GM21515 (cell line): ENCODE measurements around the gene PHF14.

Experiments
- ATAC-seq: cut with Tn5 transposase; IDR thresholded peaks from one replicate; pipeline ENCODE4 v1.9.1; 2021; ENCODE audit not compliant: unreplicated experiment

The PHF14 gene

GRCh38 chr7:11196143-11196542, 222.5 kb downstream of the PHF14 start:
- no peak for ATAC-seq

DNA sequence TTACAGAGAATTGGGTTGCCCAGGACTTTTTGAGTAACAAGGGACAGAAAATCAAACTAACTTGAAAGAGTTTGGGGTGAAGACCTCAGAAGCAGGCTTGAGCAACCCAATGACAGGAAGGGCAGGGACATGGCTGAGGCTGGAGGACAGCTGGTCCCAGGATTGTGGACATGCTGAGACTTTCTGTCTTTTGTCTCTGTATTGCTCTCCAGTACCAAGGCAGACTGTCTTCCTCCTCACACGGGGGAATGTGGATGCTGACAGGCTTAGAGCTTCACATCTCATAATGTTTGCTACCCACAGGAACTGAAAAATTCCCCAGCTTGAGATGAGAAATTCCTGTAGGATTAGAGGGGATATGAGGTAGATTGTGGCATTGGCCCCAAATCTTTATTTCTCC, 229.6 kb downstream of the PHF14 start:
- ATAC-seq: no peak

DNA sequence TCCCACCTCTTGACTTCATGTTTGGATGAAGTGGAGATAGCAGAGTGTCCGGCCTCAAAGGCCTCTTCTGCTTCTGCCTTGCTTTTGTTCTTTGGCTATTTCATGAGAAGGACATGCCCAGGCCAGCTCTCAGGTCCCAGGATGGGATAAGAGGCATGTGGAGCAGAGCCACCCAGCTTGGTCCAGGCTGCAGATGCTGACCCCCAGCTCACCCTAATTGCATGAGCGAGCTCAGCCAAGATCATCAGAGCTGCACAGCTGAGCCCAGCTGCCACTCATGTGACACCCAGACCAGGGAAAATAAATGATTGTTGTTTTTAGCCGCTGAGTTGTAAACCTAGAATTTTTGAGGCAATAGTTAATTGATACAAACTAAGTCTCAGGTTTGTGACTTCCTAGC, 230.0 kb downstream of the PHF14 start:
- no peak for ATAC-seq

DNA sequence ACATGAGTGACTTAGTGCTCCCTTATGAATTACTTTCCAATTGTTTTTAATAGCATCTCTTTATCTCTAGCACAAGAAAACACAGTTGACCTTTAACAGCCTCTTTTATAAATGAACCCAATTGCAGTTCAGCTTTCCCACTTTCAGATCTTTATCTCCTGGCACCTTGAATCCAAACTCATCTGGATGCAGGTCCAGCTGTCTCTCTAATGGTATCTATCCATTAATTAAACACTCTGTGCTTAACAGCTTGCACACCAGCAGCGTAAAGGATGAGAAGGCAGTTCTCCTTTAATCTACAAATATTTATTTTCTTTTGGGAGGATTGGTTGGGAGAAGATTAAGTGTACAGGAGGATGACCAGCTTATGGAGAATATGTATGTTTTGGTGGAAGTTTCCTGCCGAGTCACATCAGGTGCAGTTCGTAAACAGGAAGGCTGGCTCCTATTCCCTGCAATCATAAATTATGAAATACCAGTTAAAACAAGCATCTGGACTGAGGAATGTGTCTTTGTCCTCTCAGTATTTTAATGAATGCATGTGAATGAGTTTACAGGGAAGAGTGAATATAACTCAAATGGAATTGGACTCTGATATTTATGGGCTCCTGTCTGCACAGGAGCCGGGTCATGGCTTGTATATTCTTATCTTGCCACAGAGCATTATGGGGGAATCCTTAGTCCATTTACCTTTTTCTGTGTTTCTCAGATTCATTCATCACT, 232.7 kb downstream of the PHF14 start:
- ATAC-seq: no peak

GRCh38 chr7:11207565-11207964, 233.9 kb downstream of the PHF14 start:
- no peak for ATAC-seq

DNA sequence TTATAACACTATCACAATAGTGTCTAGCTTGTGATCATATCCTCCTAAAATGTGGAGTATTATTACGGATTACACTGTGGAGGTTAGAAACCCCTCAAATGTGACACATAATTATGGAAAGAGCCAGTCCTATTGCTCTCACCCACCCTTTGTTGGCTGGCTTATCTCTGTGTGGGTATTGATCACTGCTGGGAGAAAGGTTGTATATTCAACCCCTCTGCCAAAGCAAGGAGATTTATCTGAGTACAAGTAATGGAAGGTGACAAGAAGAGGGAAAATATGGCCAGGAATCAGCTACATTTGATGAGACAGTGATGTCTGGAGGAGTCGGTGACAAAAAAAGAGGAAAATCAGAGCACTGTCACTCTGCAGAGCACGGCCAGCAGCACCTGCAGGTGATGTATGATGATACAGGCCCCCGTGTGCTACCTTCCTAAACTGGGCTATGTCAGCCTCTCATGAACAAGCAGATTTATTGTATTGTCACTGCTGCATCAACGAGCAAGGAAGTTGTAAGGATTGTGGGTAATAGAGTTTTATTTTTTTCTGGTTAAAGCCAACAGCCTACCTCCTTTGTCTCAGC, 235.3 kb downstream of the PHF14 start:
- no peak for ATAC-seq

DNA sequence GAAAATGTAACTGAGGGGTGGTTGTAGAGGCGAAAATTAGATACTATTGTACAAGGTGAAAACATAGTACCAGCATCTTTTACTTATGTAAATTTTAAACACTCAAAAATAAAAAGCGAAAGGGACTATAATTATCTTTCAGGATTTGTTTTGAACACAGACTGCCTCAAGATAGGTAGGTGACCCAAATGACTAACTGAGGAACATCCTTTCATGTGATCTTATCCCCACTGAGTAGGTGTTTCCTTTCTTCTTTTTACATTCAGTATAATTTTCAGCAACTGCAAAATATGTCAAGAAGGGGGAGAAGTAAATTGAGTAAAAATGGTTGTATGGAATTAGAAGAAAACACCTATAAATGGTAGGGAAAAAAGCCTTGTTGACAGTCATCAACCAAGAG, 236.7 kb downstream of the PHF14 start:
- no peak for ATAC-seq

DNA sequence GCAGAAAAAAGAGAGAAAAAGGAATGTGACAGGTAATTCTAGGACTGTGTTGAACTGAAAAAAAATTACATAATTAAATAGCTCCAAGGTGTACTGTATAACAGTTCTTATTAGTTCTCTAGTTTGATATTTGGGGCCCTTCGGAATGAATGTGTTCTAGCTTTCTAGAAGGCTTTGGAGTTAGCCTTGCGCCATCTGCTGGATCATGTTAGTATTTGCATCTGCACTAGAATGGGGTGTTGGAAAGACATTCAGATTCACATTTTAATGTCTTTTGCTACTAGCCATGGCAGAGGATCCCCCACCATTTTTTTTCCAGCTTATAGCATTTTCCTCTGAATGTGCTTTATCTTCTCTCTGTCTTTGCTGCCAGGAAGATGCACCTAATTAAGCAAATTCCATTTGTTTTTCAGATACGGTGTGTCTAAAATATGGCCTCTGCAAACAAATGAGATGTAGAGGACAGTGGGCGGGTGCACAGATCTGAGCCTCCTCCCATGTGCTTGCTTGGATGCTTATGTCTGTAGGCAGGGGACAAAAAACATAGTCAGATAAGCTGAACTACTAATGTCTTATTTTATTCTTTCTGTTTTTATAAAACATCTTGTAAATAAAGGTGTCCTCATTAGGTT, 238.5 kb downstream of the PHF14 start:
- peak; percentile 86 for ATAC-seq

DNA sequence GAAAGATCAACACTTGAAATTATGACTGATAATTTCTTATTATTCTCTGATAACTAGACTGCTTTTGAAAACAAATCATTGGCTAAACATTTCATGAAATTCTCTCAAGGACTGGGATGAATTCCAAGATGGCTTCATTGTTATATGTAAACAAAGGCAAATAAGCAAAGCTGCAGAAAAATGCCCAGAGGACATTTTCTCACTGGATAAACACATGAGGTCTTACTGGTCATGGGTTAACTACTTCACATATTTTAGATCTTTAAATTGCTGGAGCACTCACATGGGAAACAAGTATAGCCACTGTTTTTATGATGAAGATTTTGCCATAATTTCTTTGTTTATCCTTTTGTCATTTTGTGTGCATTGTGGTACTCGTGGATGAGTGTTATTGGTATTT, 239.1 kb downstream of the PHF14 start:
- ATAC-seq: no peak

GRCh38 chr7:11213266-11213665, 239.6 kb downstream of the PHF14 start:
- ATAC-seq: no peak

GRCh38 chr7:11216276-11216675, 242.6 kb downstream of the PHF14 start:
- no peak for ATAC-seq

GRCh38 chr7:11217848-11218565, 244.3 kb downstream of the PHF14 start:
- ATAC-seq: no peak
